CD4-positive, alpha-beta T cell (primary cell): ENCODE data around the gene MSI2. TPM values are rescaled to one million over a fixed set of nuclear protein-coding genes. Genes with fewer than 3 reads are reported as not detected.

Experiments
- ATAC-seq: fragments of 200-7000 bp; cut with Tn5 transposase; one replicate; pipeline ENCODE4 v1.10.0; 2022; ENCODE audit warnings: mild to moderate bottlenecking; ENCODE audit not compliant: poor library complexity
- CTCF ChIA-PET: fragments of 350-600 bp; sonication (Branson Sonifier 250); formaldehyde crosslinking; loops from one replicate; lab custom pipeline; 2021; ENCODE audit warnings: antibody characterized with exemption, inconsistent platforms; lab: Charles Lee
- POLR2A ChIA-PET: fragments of 350-600 bp; sonication (Branson Sonifier 250); formaldehyde crosslinking; loops from one replicate; lab custom pipeline; 2021; ENCODE audit warnings: antibody characterized with exemption, inconsistent platforms; lab: Charles Lee
- DNase-seq, 14 experiments: peaks; one replicate each; pipeline ENCODE4 v3.0.0-alpha.2; 2013 to 2020; ENCODE audit warnings: mixed read lengths in 2 of 14
- H3K27ac ChIP-seq, 2 donors: one replicate each; pipeline versions ENCODE4 v1.5.1 to v1.7.0; 2013; ENCODE audit warnings: low read length in 2 of 2, low read depth in 1 of 2, mild to moderate bottlenecking in 1 of 2
- H3K27me3 ChIP-seq, 2 experiments: 1 replicate in 1 of 2; 2 replicates in 1 of 2; pipeline versions ENCODE4 v1.6.1 to v1.7.0; 2013; ENCODE audit warnings: low read length in 2 of 2, control low read depth in 1 of 2, mild to moderate bottlenecking in 1 of 2, moderate library complexity in 1 of 2; ENCODE audit not compliant: insufficient read depth in 2 of 2, control insufficient read depth in 1 of 2
- H3K36me3 ChIP-seq: one replicate; pipeline ENCODE4 v1.6.1; 2013; ENCODE audit warnings: low read length, control low read depth; ENCODE audit not compliant: insufficient read depth
- H3K4me1 ChIP-seq: one replicate; pipeline ENCODE4 v1.6.1; 2013; ENCODE audit warnings: low read length, control low read depth; ENCODE audit not compliant: insufficient read depth
- H3K4me3 ChIP-seq: one replicate; pipeline ENCODE4 v1.5.1; 2013; ENCODE audit warnings: mild to moderate bottlenecking, low read length, moderate library complexity
- H3K9me3 ChIP-seq, 2 experiments: 1 replicate in 1 of 2; 2 replicates in 1 of 2; pipeline versions ENCODE4 v1.6.1 to v1.7.0; 2013; ENCODE audit warnings: low read length in 2 of 2, mild to moderate bottlenecking in 2 of 2, control low read depth in 1 of 2, moderate library complexity in 1 of 2; ENCODE audit not compliant: control insufficient read depth in 1 of 2, insufficient read depth in 1 of 2
- H3K27ac Mint-ChIP-seq: one replicate; pipeline ENCODE4 v1.8.0; 2020; ENCODE audit warnings: mixed read lengths
- H3K27me3 Mint-ChIP-seq: one replicate; pipeline ENCODE4 v1.8.0; 2021; ENCODE audit warnings: mixed read lengths
- H3K36me3 Mint-ChIP-seq: one replicate; pipeline ENCODE4 v1.8.0; 2021; ENCODE audit warnings: low read depth, mixed read lengths
- H3K4me1 Mint-ChIP-seq: one replicate; pipeline ENCODE4 v1.8.0; 2021; ENCODE audit warnings: low read depth, mixed read lengths
- H3K4me3 Mint-ChIP-seq: one replicate; pipeline ENCODE4 v1.8.0; 2020; ENCODE audit warnings: mild to moderate bottlenecking, mixed read lengths
- H3K9me3 Mint-ChIP-seq: one replicate; pipeline ENCODE4 v1.8.0; 2020; ENCODE audit warnings: mixed read lengths
- intact Hi-C, 2 experiments: fragments of 100-400 bp; cut with DNase I in 1 of 2; cut with micrococcal nuclease in 1 of 2; formaldehyde crosslinking; loops; one replicate each; pipeline versions ENCODE4 v1.15.1 to v1.9.0; 2023 to 2025; cut with DNase I, micrococcal nuclease
- total RNA-seq, 174 experiments: library from RNA in 2 of 174; stranded (reverse) in 2 of 174; gene quantifications; one replicate each; pipeline ENCODE4 v1.2.3 and lab custom pipeline; 2021 to 2026
- TF ChIP-seq, protein P1 (sequence below): fragments of 200-600 bp; IDR thresholded peaks from one replicate; pipeline ENCODE4 v1.8.0; 2022; ENCODE audit warnings: antibody characterized with exemption, mild to moderate bottlenecking

Gene MSI2
- total RNA-seq, 2 experiments from 2014 or later, result 129 to 132 TPM

DNA sequence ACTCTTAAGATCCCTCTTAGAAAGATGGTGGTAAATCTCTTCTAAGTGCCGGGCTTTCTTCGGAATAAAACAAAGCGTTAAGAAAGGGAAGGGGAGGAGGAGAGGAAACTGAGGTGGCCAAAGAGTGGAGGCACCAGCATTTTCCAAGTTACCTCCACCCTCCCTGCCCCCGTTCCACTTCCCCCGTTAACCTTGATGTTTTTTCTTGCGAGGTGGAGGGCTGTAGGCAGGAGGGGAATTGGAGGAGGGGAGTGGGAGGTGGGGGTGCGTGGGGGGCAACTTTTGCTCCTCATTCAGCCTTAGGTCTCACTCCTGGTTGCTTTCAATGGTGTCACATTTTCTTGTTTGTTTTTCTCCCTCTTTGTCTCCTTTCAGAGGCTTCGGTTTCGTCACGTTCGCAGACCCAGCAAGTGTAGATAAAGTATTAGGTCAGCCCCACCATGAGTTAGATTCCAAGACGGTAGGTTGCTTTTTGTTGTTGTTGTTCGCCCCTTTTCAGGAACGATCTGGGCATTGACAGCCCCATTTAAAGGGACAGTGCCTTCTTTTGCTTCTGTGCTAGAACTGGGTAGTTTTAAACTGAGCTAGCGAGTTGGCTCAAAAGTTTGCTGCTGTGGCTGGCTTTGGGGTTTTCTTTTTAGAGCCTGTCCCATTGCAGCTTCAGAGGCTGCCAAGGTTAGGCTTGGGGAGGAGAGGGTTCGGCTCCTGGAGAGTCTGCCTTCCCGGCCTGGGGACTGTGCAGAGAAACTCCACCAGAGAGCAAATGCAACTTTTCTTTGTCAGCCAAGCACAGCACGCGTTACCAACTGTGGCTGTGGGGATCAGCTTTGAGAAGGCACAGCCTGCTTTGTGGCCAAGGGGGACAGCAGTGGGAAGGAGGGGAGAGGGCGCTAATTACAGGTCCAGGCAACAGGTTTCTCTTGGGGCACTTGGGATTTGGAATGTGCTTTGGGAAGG, 1.9 kb downstream of the MSI2 start:
- Histone ChIP-seq H3K27ac (no peak overlapping the region), H3K4me3 (peak overlapping the region; percentile 74), H3K27me3 (no peaks in the 10 kb centered on the region), H3K4me1 (peaks cover 35% of the 10 kb centered on the region), H3K9me3 (no peaks in the 10 kb centered on the region), H3K36me3 (peaks cover 20% of the 10 kb centered on the region)
- peak overlapping the region; percentile 98 for H3K27ac Mint-ChIP-seq
- DNase-seq, result peak in 1 of 14 experiments; percentile 38
- CTCF ChIA-PET, result interaction anchor here (1.0 to 8.3 kb wide), 2 partner anchors 12 to 15 kb away, joined by 3 to 79 read pairs; no protein-coding TSS in a partner anchor
- H3K27me3 Mint-ChIP-seq, result no peaks in the 10 kb centered on the region
- intact Hi-C loops, result loop anchor here (1.0 to 10.0 kb wide), 9 partner anchors 15 to 1897 kb away; partner anchors contain the start of genes MRPS23 (in 1 of the 2), PRR11 (in 1 of the 2), SKA2 (in 1 of the 2) and SRSF1 (in 1 of the 2)
- peaks cover 70% of the 10 kb centered on the region for H3K4me1 Mint-ChIP-seq
- H3K36me3 Mint-ChIP-seq, result peaks cover 69% of the 10 kb centered on the region
- no peak for ATAC-seq
- TF ChIP-seq, protein P1, sequence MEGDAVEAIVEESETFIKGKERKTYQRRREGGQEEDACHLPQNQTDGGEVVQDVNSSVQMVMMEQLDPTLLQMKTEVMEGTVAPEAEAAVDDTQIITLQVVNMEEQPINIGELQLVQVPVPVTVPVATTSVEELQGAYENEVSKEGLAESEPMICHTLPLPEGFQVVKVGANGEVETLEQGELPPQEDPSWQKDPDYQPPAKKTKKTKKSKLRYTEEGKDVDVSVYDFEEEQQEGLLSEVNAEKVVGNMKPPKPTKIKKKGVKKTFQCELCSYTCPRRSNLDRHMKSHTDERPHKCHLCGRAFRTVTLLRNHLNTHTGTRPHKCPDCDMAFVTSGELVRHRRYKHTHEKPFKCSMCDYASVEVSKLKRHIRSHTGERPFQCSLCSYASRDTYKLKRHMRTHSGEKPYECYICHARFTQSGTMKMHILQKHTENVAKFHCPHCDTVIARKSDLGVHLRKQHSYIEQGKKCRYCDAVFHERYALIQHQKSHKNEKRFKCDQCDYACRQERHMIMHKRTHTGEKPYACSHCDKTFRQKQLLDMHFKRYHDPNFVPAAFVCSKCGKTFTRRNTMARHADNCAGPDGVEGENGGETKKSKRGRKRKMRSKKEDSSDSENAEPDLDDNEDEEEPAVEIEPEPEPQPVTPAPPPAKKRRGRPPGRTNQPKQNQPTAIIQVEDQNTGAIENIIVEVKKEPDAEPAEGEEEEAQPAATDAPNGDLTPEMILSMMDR, result no peak
- POLR2A ChIA-PET, result interaction anchor here (0.7 to 2.2 kb wide), 10 partner anchors 13 to 592 kb away, joined by 3 to 9 read pairs (median 4); partner anchors contain the start of genes AKAP1 and MRPS23
- H3K9me3 Mint-ChIP-seq, result no peaks in the 10 kb centered on the region
- H3K4me3 Mint-ChIP-seq, result peak overlapping the region; percentile 99

DNA sequence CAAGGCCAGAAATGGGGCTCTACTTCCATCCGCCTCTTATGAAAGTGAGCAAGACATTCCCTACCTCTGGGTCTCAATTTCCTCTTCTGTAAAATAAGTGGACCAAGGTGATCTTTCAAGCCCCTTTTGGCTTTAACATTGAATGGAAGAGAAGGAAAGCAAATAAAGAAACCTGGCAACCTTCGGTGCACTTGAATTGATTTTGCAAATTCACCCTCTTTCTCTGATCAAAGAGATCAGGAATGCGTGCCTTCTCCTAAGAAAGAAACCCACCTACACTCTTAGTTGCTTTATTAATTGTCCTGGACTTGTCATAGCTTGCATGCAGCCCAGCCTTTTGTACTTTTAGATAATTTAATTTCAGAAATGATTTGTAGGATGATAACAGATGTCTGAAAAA, 3.0 kb downstream of the MSI2 start:
- Histone ChIP-seq H3K9me3 (no peaks in the 10 kb centered on the region), H3K27ac (no peak overlapping the region), H3K4me1 (peaks cover 35% of the 10 kb centered on the region), H3K27me3 (no peaks in the 10 kb centered on the region), H3K36me3 (peaks cover 31% of the 10 kb centered on the region), H3K4me3 (no peak overlapping the region)
- H3K4me1 Mint-ChIP-seq, result peaks cover 79% of the 10 kb centered on the region
- ATAC-seq, result no peak
- peak overlapping the region; percentile 99 for H3K4me3 Mint-ChIP-seq
- ChIA-PET CTCF (interaction anchor here (0.6 to 4.9 kb wide), 2 partner anchors 16 to 57 kb away, joined by 4 to 28 read pairs; no protein-coding TSS in a partner anchor), POLR2A (no interaction called here)
- H3K27me3 Mint-ChIP-seq, result no peaks in the 10 kb centered on the region
- H3K9me3 Mint-ChIP-seq, result no peaks in the 10 kb centered on the region
- intact Hi-C loops, result loop anchor here (5.0 to 10.0 kb wide), 6 partner anchors 38 to 1895 kb away; partner anchors contain the start of genes MRPS23 (in 1 of the 2), PRR11 (in 1 of the 2), SKA2 (in 1 of the 2) and SRSF1 (in 1 of the 2)
- peaks cover 81% of the 10 kb centered on the region for H3K36me3 Mint-ChIP-seq
- peak overlapping the region; percentile 98 for H3K27ac Mint-ChIP-seq
- no peak for DNase-seq
- TF ChIP-seq, protein P1, result no peak

DNA sequence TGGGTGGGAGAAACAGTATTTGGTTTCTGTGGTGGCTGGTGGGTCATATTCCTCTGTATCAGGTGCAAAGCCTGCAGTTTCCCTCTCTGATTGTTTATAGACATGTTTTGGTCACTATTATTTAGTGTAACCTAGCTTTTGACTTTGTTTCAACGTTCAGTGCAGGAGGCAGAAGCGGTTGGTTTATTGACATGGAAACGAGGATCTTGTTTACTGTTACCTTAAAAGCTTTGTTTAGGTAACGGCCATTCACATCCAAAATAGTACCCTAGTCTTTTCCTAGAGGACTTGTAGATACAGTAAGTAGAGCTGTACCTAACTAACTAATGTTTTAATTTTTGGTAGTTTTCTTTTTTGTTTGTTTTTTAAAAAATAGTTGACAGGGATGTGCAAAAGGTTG, 3.5 kb downstream of the MSI2 start:
- Mint-ChIP-seq H3K36me3 (peaks cover 86% of the 10 kb centered on the region), H3K27me3 (no peaks in the 10 kb centered on the region), H3K9me3 (no peaks in the 10 kb centered on the region), H3K27ac (no peak overlapping the region), H3K4me3 (peak overlapping the region; percentile 99), H3K4me1 (peaks cover 79% of the 10 kb centered on the region)
- intact Hi-C loops, result loop anchor here (5.0 to 10.0 kb wide), 6 partner anchors 37 to 1895 kb away; partner anchors contain the start of genes MRPS23 (in 1 of the 2), PRR11 (in 1 of the 2), SKA2 (in 1 of the 2) and SRSF1 (in 1 of the 2)
- TF ChIP-seq, protein P1, result no peak
- peaks cover 36% of the 10 kb centered on the region for H3K36me3 ChIP-seq
- H3K4me1 ChIP-seq, result peaks cover 39% of the 10 kb centered on the region
- no peaks in the 10 kb centered on the region for H3K9me3 ChIP-seq
- no peaks in the 10 kb centered on the region for H3K27me3 ChIP-seq
- ChIA-PET POLR2A (no interaction called here), CTCF (interaction anchor here (0.6 to 4.9 kb wide), 2 partner anchors 16 to 57 kb away, joined by 4 to 28 read pairs; no protein-coding TSS in a partner anchor)
- DNase-seq, result no peak
- no peak for ATAC-seq
- H3K4me3 ChIP-seq, result no peak overlapping the region
- H3K27ac ChIP-seq, result no peak overlapping the region
